Measurements from ENCODE around the gene MYH11. TPM values are rescaled to one million over a fixed set of nuclear protein-coding genes. Genes with fewer than 3 reads are reported as not detected.
A peak's percentile ranks its signal among the peaks of the same experiment; 100 is the strongest.
"Not testable (repeated sequence)": the region's sequence is repeated elsewhere in the genome, so short reads cannot be mapped to it uniquely, and the experiment has no call there.

MYH11 gene
- total RNA-seq, 2 donors from 2014 or later = not detected

- Mint-ChIP-seq H3K4me1 (ENCODE audit: low read depth in 2 of 2) (no peaks in the 10 kb centered on the region), H3K27ac (no peak overlapping the region), H3K36me3 (no peaks in the 10 kb centered on the region), H3K4me3 (no peak overlapping the region), H3K9me3 (no peaks in the 10 kb centered on the region), H3K27me3 (peaks cover 0 to 7% of the 10 kb centered on the region in 2 donors)
- ATAC-seq (no peak), DNase-seq (ENCODE audit: low spot score) (no peak)
Observed at GRCh38 chr16:15825750-15826305, 31.0 kb downstream of the MYH11 start.

GRCh38 chr16:15822957-15823356, 33.9 kb downstream of the MYH11 start:
- Mint-ChIP-seq H3K27ac (no peak overlapping the region), H3K4me1 (ENCODE audit: low read depth in 2 of 2) (no peaks in the 10 kb centered on the region), H3K36me3 (no peaks in the 10 kb centered on the region), H3K9me3 (no peaks in the 10 kb centered on the region), H3K4me3 (no peak overlapping the region), H3K27me3 (peaks cover under 1 to 10% of the 10 kb centered on the region in 2 donors)
- peak in 1 of 2 donors; percentile 21 for ATAC-seq
- DNase-seq (ENCODE audit: low spot score) = no peak

- H3K9me3 Mint-ChIP-seq = peaks cover 5% of the 10 kb centered on the region
- no peaks in the 10 kb centered on the region for H3K4me1 Mint-ChIP-seq (ENCODE audit: low read depth in 2 of 2)
- DNase-seq (ENCODE audit: low spot score) (no peak), ATAC-seq (no peak)
- H3K4me3 Mint-ChIP-seq = no peak overlapping the region
- H3K27ac Mint-ChIP-seq = no peak overlapping the region
- H3K36me3 Mint-ChIP-seq = peaks cover 6% of the 10 kb centered on the region
- H3K27me3 Mint-ChIP-seq = peaks cover 14 to 20% of the 10 kb centered on the region in 2 donors
Observed at GRCh38 chr16:15820837-15821236, 36.0 kb downstream of the MYH11 start.

- peaks cover 16% of the 10 kb centered on the region for H3K36me3 Mint-ChIP-seq
- DNase-seq (ENCODE audit: low spot score) (no peak), ATAC-seq (no peak)
- H3K27ac Mint-ChIP-seq = no peak overlapping the region
- peaks cover 20 to 27% of the 10 kb centered on the region in 2 donors for H3K27me3 Mint-ChIP-seq
- no peak overlapping the region for H3K4me3 Mint-ChIP-seq
- peaks cover 6% of the 10 kb centered on the region for H3K9me3 Mint-ChIP-seq
- no peaks in the 10 kb centered on the region for H3K4me1 Mint-ChIP-seq (ENCODE audit: low read depth in 2 of 2)
Observed at GRCh38 chr16:15819046-15819445, 37.8 kb downstream of the MYH11 start.

GRCh38 chr16:15817446-15817845, 39.4 kb downstream of the MYH11 start:
- H3K9me3 Mint-ChIP-seq = peaks cover 6% of the 10 kb centered on the region
- H3K27me3 Mint-ChIP-seq = peaks cover 16 to 27% of the 10 kb centered on the region in 2 donors
- no peak overlapping the region for H3K27ac Mint-ChIP-seq
- no peak overlapping the region for H3K4me3 Mint-ChIP-seq
- ATAC-seq (no peak), DNase-seq (ENCODE audit: low spot score) (no peak)
- no peaks in the 10 kb centered on the region for H3K4me1 Mint-ChIP-seq (ENCODE audit: low read depth in 2 of 2)
- H3K36me3 Mint-ChIP-seq = peaks cover 16% of the 10 kb centered on the region

- ATAC-seq = no peak
- Mint-ChIP-seq H3K9me3 (peaks cover 6% of the 10 kb centered on the region), H3K27me3 (peaks cover 16 to 27% of the 10 kb centered on the region in 2 donors), H3K36me3 (peaks cover 16% of the 10 kb centered on the region), H3K4me1 (ENCODE audit: low read depth in 2 of 2) (no peaks in the 10 kb centered on the region), H3K27ac (no peak overlapping the region), H3K4me3 (no peak overlapping the region)
- DNase-seq (ENCODE audit: low spot score) = no peak
Observed at GRCh38 chr16:15816228-15816627, 40.6 kb downstream of the MYH11 start.

GRCh38 chr16:15812401-15812750, 44.5 kb downstream of the MYH11 start:
- ATAC-seq; H3K9me3 Mint-ChIP-seq; H3K4me3 Mint-ChIP-seq; DNase-seq (ENCODE audit: low spot score); H3K4me1 Mint-ChIP-seq (ENCODE audit: low read depth in 2 of 2); H3K27ac Mint-ChIP-seq: not testable (repeated sequence)
- Mint-ChIP-seq H3K36me3 (peaks cover 16% of the 10 kb centered on the region), H3K27me3 (peaks cover 16 to 25% of the 10 kb centered on the region in 2 donors)

- ATAC-seq = no peak
- H3K27ac Mint-ChIP-seq = no peak overlapping the region
- H3K4me1 Mint-ChIP-seq (ENCODE audit: low read depth in 2 of 2) = no peaks in the 10 kb centered on the region
- H3K9me3 Mint-ChIP-seq = peaks cover 6% of the 10 kb centered on the region
- peaks cover 16% of the 10 kb centered on the region for H3K36me3 Mint-ChIP-seq
- no peak overlapping the region for H3K4me3 Mint-ChIP-seq
- DNase-seq (ENCODE audit: low spot score) = no peak
- peaks cover 19 to 24% of the 10 kb centered on the region in 2 donors for H3K27me3 Mint-ChIP-seq
Observed at GRCh38 chr16:15811481-15812400, 45.1 kb downstream of the MYH11 start.

GRCh38 chr16:15810949-15811348, 45.9 kb downstream of the MYH11 start:
- no peak overlapping the region for H3K4me3 Mint-ChIP-seq
- H3K27ac Mint-ChIP-seq = no peak overlapping the region
- H3K4me1 Mint-ChIP-seq (ENCODE audit: low read depth in 2 of 2) = no peaks in the 10 kb centered on the region
- H3K9me3 Mint-ChIP-seq = peaks cover 2% of the 10 kb centered on the region
- H3K27me3 Mint-ChIP-seq = peaks cover 15 to 19% of the 10 kb centered on the region in 2 donors
- H3K36me3 Mint-ChIP-seq = peaks cover 11% of the 10 kb centered on the region
- ATAC-seq (no peak), DNase-seq (ENCODE audit: low spot score) (no peak)

GRCh38 chr16:15810411-15810810, 46.4 kb downstream of the MYH11 start:
- no peak overlapping the region for H3K4me3 Mint-ChIP-seq
- H3K36me3 Mint-ChIP-seq = peaks cover 6% of the 10 kb centered on the region
- H3K27ac Mint-ChIP-seq = no peak overlapping the region
- no peaks in the 10 kb centered on the region for H3K4me1 Mint-ChIP-seq (ENCODE audit: low read depth in 2 of 2)
- ATAC-seq (no peak), DNase-seq (ENCODE audit: low spot score) (no peak)
- H3K9me3 Mint-ChIP-seq = no peaks in the 10 kb centered on the region
- H3K27me3 Mint-ChIP-seq = peaks cover 13 to 14% of the 10 kb centered on the region in 2 donors

GRCh38 chr16:15809297-15809696, 47.5 kb downstream of the MYH11 start:
- not testable (repeated sequence) for H3K4me1 Mint-ChIP-seq (ENCODE audit: low read depth in 2 of 2); H3K36me3 Mint-ChIP-seq; H3K9me3 Mint-ChIP-seq; H3K4me3 Mint-ChIP-seq; DNase-seq (ENCODE audit: low spot score); H3K27ac Mint-ChIP-seq; ATAC-seq
- peaks cover 5 to 12% of the 10 kb centered on the region in 2 donors for H3K27me3 Mint-ChIP-seq

GRCh38 chr16:15808071-15808470, 48.8 kb downstream of the MYH11 start:
- H3K27me3 Mint-ChIP-seq = peaks cover 5 to 12% of the 10 kb centered on the region in 2 donors
- H3K27ac Mint-ChIP-seq = no peak overlapping the region
- H3K4me1 Mint-ChIP-seq (ENCODE audit: low read depth in 2 of 2) = no peaks in the 10 kb centered on the region
- ATAC-seq = peak in 1 of 2 donors; percentile 5
- H3K4me3 Mint-ChIP-seq = no peak overlapping the region
- H3K36me3 Mint-ChIP-seq = no peaks in the 10 kb centered on the region
- no peaks in the 10 kb centered on the region for H3K9me3 Mint-ChIP-seq
- no peak for DNase-seq (ENCODE audit: low spot score)

- H3K4me3 Mint-ChIP-seq = no peak overlapping the region
- no peaks in the 10 kb centered on the region for H3K36me3 Mint-ChIP-seq
- no peaks in the 10 kb centered on the region for H3K4me1 Mint-ChIP-seq (ENCODE audit: low read depth in 2 of 2)
- ATAC-seq = peak in 1 of 2 donors; percentile 19
- H3K9me3 Mint-ChIP-seq = no peaks in the 10 kb centered on the region
- peaks cover 5 to 12% of the 10 kb centered on the region in 2 donors for H3K27me3 Mint-ChIP-seq
- H3K27ac Mint-ChIP-seq = no peak overlapping the region
- DNase-seq (ENCODE audit: low spot score) = no peak
Observed at GRCh38 chr16:15807603-15808009, 49.2 kb downstream of the MYH11 start.

GRCh38 chr16:15803618-15804017, 53.2 kb downstream of the MYH11 start:
- Mint-ChIP-seq H3K27me3 (peaks cover 11 to 12% of the 10 kb centered on the region in 2 donors), H3K4me3 (no peak overlapping the region), H3K9me3 (no peaks in the 10 kb centered on the region), H3K36me3 (no peaks in the 10 kb centered on the region), H3K4me1 (ENCODE audit: low read depth in 2 of 2) (no peaks in the 10 kb centered on the region), H3K27ac (no peak overlapping the region)
- DNase-seq (ENCODE audit: low spot score) = no peak
- ATAC-seq = no peak
